ENCODE data around the gene PLA2G1B. TPM values are rescaled to one million over a fixed set of nuclear protein-coding genes. Genes with fewer than 3 reads are reported as not detected.

Gene PLA2G1B
- total RNA-seq, 2 donors from 2014 or later, result not detected

DNA sequence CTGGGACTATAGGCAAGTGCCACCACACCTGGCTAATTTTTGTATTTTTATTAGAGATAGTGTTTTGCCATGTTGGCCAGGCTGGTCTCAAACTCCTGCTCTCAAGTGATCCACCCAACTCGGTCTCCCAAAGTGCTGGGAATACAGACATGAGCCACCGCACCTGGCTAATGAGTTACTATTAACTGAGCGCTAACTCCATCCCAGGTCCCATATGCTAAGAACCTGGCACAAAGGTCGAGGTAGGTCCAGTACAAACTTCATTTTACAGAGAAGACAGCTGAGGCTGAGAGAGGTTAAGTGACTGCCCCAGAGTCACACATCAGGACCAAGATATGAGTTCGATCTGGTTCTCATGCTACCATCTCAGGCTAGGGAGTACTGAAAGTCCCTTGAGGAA is 4.5 kb upstream of the PLA2G1B start:
- no peak for ATAC-seq (replicated peaks in 1 of 2)
- no peaks in the 10 kb centered on the region for H3K4me1 Mint-ChIP-seq (ENCODE audit: low read depth)
- peaks cover 2 to 7% of the 10 kb centered on the region in 2 donors for H3K9me3 Mint-ChIP-seq
- H3K27me3 Mint-ChIP-seq (ENCODE audit: low read depth), result no peaks in the 10 kb centered on the region
- no peak overlapping the region for H3K4me3 Mint-ChIP-seq
- no peak overlapping the region for H3K27ac Mint-ChIP-seq
- H3K36me3 Mint-ChIP-seq (ENCODE audit: insufficient read depth in 2 of 2), result peaks cover 1 to 8% of the 10 kb centered on the region in 2 donors
- no peak for DNase-seq

GRCh38 chr12:120331390-120331789 is 3.8 kb upstream of the PLA2G1B start:
- Mint-ChIP-seq H3K27me3 (ENCODE audit: low read depth) (no peaks in the 10 kb centered on the region), H3K27ac (no peak overlapping the region), H3K4me1 (ENCODE audit: low read depth) (peaks cover under 1% of the 10 kb centered on the region), H3K36me3 (ENCODE audit: insufficient read depth in 2 of 2) (peaks cover 1 to 5% of the 10 kb centered on the region in 2 donors), H3K4me3 (no peak overlapping the region), H3K9me3 (peaks cover 2 to 4% of the 10 kb centered on the region in 2 donors)
- ATAC-seq (replicated peaks in 1 of 2) (no peak), DNase-seq (no peak)

DNA sequence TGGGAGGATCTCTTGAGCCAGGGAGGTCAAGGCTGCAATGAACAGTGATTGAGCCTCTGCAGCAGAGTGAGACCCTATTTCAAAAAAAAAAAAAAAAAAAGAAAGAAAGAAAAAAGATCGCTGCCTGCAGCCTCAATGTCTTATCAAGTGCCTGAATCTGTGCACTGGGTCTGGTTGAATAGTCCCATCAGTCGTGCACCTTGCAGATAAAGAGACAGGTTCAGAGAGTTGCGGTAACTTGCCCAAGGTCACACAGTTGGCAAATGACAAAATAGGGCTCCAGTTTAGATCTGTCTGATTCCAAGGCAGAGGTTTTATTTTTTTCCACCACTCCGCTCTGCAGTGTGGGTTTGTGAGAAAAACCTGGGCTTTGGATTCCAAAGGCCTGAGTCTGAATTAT is 649 bp upstream of the PLA2G1B start:
- H3K9me3 Mint-ChIP-seq, result no peaks in the 10 kb centered on the region
- no peaks in the 10 kb centered on the region for H3K27me3 Mint-ChIP-seq (ENCODE audit: low read depth)
- H3K36me3 Mint-ChIP-seq (ENCODE audit: insufficient read depth in 2 of 2), result no peaks in the 10 kb centered on the region
- no peak overlapping the region for H3K4me3 Mint-ChIP-seq
- H3K27ac Mint-ChIP-seq, result no peak overlapping the region
- DNase-seq (no peak), ATAC-seq (replicated peaks in 1 of 2) (no peak)
- H3K4me1 Mint-ChIP-seq (ENCODE audit: low read depth), result peaks cover 13% of the 10 kb centered on the region

DNA sequence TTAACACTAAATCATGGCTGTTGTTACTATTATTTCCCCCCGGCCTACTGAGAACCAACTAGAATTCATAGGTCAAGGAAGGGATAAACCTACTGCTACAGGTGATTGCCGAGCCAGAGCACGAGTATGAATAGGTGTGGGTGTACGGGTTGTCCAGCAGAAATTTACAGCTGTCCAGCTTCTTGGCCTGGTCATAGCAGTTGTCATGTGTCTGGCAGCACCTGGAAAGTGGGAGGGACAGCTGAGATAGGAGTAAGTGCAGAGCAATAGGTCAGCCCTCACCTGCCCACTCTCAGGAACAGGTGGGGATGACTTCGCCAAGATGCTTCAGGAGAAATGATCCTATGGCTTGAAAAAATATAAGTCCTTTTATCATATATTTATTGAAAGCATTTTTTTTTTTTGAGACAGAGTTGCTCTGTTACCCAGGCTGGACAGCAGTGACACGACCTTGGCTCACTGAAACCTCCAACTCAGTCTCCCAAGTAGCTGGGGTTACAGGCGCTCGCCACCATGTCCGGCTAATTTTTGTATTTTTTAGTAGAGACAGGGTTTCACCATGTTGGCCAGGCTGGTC is 2.6 kb downstream of the PLA2G1B start:
- no peak for ATAC-seq (replicated peaks in 1 of 2)
- Mint-ChIP-seq H3K9me3 (no peaks in the 10 kb centered on the region), H3K27ac (no peak overlapping the region), H3K27me3 (ENCODE audit: low read depth) (no peaks in the 10 kb centered on the region), H3K4me3 (peak overlapping the region; percentile 87 to 92), H3K4me1 (ENCODE audit: low read depth) (peaks cover 13% of the 10 kb centered on the region), H3K36me3 (ENCODE audit: insufficient read depth in 2 of 2) (no peaks in the 10 kb centered on the region)
- DNase-seq, result no peak

GRCh38 chr12:120323772-120324171 is 3.8 kb downstream of the PLA2G1B start:
- Mint-ChIP-seq H3K36me3 (ENCODE audit: insufficient read depth in 2 of 2) (no peaks in the 10 kb centered on the region), H3K4me1 (ENCODE audit: low read depth) (peaks cover 13% of the 10 kb centered on the region), H3K9me3 (no peaks in the 10 kb centered on the region), H3K4me3 (no peak overlapping the region), H3K27ac (no peak overlapping the region), H3K27me3 (ENCODE audit: low read depth) (no peaks in the 10 kb centered on the region)
- no peak for ATAC-seq (replicated peaks in 1 of 2)
- no peak for DNase-seq

DNA sequence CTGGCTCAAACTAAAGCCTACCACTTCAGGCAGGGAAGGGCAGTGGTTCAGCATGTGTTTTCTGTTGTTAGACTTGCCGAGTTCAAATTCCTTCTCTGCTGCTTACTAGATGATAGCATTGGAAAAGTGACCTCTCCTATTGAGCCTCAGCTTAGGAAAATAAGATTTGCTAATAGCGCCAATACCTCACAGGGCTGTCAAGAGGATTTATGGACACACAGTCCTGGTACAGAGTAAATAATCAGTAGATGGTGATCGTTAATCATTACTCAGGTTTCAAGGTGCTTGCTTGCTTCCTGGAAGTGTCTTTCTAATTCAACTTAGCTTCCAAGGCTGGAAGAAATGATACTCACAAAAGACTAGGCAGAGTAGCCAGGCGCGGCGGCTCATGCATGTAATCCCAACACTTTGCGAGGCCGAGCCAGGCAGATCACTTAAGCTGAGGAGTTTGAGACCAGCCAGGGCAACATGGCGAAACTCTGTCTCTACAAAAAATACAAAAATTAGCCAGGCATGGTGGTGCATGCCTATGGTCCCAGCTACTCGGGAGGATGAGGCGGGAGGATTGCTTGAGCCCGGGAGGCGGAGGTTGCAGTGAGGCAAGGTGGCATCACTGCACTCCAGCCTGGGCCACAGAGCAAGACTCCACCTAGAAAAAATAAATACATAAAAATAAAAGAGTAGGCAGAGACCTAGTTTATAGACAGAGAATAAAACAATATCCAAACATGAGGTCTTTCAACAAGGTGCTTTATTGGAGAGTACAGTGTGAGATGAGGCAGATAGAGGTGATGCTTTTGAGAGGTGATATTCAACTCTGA is 6.0 kb downstream of the PLA2G1B start:
- Mint-ChIP-seq H3K27me3 (ENCODE audit: low read depth) (no peaks in the 10 kb centered on the region), H3K9me3 (no peaks in the 10 kb centered on the region), H3K4me3 (no peak overlapping the region), H3K27ac (no peak overlapping the region), H3K36me3 (ENCODE audit: insufficient read depth in 2 of 2) (no peaks in the 10 kb centered on the region), H3K4me1 (ENCODE audit: low read depth) (peaks cover 29% of the 10 kb centered on the region)
- no peak for DNase-seq
- no peak for ATAC-seq (replicated peaks in 1 of 2)

GRCh38 chr12:120317224-120318105 is 10.1 kb downstream of the PLA2G1B start:
- peak; percentile 100 for ATAC-seq (replicated peaks in 1 of 2)
- Mint-ChIP-seq H3K4me1 (ENCODE audit: low read depth) (peaks cover 18% of the 10 kb centered on the region), H3K27me3 (ENCODE audit: low read depth) (no peaks in the 10 kb centered on the region), H3K4me3 (peak overlapping the region; percentile 92 to 94), H3K36me3 (ENCODE audit: insufficient read depth in 2 of 2) (no peaks in the 10 kb centered on the region), H3K9me3 (no peaks in the 10 kb centered on the region), H3K27ac (peak overlapping the region; percentile 95)
- DNase-seq, result peak; percentile 100

GRCh38 chr12:120316798-120317223 is 10.8 kb downstream of the PLA2G1B start:
- Mint-ChIP-seq H3K36me3 (ENCODE audit: insufficient read depth in 2 of 2) (no peaks in the 10 kb centered on the region), H3K4me1 (ENCODE audit: low read depth) (peaks cover 18% of the 10 kb centered on the region), H3K9me3 (no peaks in the 10 kb centered on the region), H3K27me3 (ENCODE audit: low read depth) (no peaks in the 10 kb centered on the region), H3K4me3 (peak overlapping the region; percentile 92 to 94), H3K27ac (peak overlapping the region; percentile 95)
- DNase-seq (no peak), ATAC-seq (replicated peaks in 1 of 2) (no peak)

GRCh38 chr12:120314220-120314619 is 13.4 kb downstream of the PLA2G1B start:
- H3K4me1 Mint-ChIP-seq (ENCODE audit: low read depth), result peaks cover 18% of the 10 kb centered on the region
- H3K4me3 Mint-ChIP-seq, result no peak overlapping the region
- ATAC-seq (replicated peaks in 1 of 2), result no peak
- no peaks in the 10 kb centered on the region for H3K36me3 Mint-ChIP-seq (ENCODE audit: insufficient read depth in 2 of 2)
- no peaks in the 10 kb centered on the region for H3K9me3 Mint-ChIP-seq
- no peaks in the 10 kb centered on the region for H3K27me3 Mint-ChIP-seq (ENCODE audit: low read depth)
- no peak for DNase-seq
- no peak overlapping the region for H3K27ac Mint-ChIP-seq

- H3K27me3 Mint-ChIP-seq (ENCODE audit: low read depth), result no peaks in the 10 kb centered on the region
- no peaks in the 10 kb centered on the region for H3K9me3 Mint-ChIP-seq
- peak within 1 kb of the TSS; percentile 68 for H3K27ac Mint-ChIP-seq
- peak; percentile 88 to 91 for DNase-seq
- peaks cover 18% of the 10 kb centered on the region for H3K4me1 Mint-ChIP-seq (ENCODE audit: low read depth)
- peaks cover 2 to 5% of the 10 kb centered on the region in 2 donors for H3K36me3 Mint-ChIP-seq (ENCODE audit: insufficient read depth in 2 of 2)
- peak within 1 kb of the TSS; percentile 90 to 95 for H3K4me3 Mint-ChIP-seq
- peak; percentile 100 for ATAC-seq (replicated peaks in 1 of 2)
These were observed 25.4 kb downstream of the PLA2G1B start, which contains the start of gene SIRT4 for GRCh38 chr12:120301962-120302815. Gene SIRT4 (plus strand): TSS chr12:120302321. CDS start chr12:120303562, 1,241 bp downstream.

- Mint-ChIP-seq H3K27me3 (ENCODE audit: low read depth) (no peaks in the 10 kb centered on the region), H3K36me3 (ENCODE audit: insufficient read depth in 2 of 2) (no peaks in the 10 kb centered on the region), H3K4me1 (ENCODE audit: low read depth) (no peaks in the 10 kb centered on the region), H3K4me3 (no peak within 1 kb of the TSS), H3K9me3 (no peaks in the 10 kb centered on the region), H3K27ac (no peak within 1 kb of the TSS)
- ATAC-seq (replicated peaks in 1 of 2) (peak; percentile 54 to 59), DNase-seq (peak; percentile 84 to 86)
These were observed 34.7 kb downstream of the PLA2G1B start, which contains the start of gene RNU4-1 for GRCh38 chr12:120292661-120293531. Gene RNU4-1 (minus strand): TSS chr12:120293237.

GRCh38 chr12:120292411-120292660 is 35.2 kb downstream of the PLA2G1B start:
- H3K4me1 Mint-ChIP-seq (ENCODE audit: low read depth), result no peaks in the 10 kb centered on the region
- ATAC-seq (replicated peaks in 1 of 2), result peak; percentile 25 to 49
- no peaks in the 10 kb centered on the region for H3K9me3 Mint-ChIP-seq
- no peaks in the 10 kb centered on the region for H3K36me3 Mint-ChIP-seq (ENCODE audit: insufficient read depth in 2 of 2)
- H3K27me3 Mint-ChIP-seq (ENCODE audit: low read depth), result no peaks in the 10 kb centered on the region
- H3K27ac Mint-ChIP-seq, result no peak overlapping the region
- no peak overlapping the region for H3K4me3 Mint-ChIP-seq
- DNase-seq, result peak in 1 of 2 donors; percentile 80
